Large intestine (tissue), 3 donors: Measurements from ENCODE around the gene MAT2B. TPM values are rescaled to one million over a fixed set of nuclear protein-coding genes. Genes with fewer than 3 reads are reported as not detected.

Source experiments
- DNase-seq, 2 donors: peaks; one replicate each; pipeline versions ENCODE4 v3.0.0 to v3.0.0-alpha.2; 2013
- H3K27ac ChIP-seq: one replicate; pipeline ENCODE4 v1.5.1; 2013; ENCODE audit warnings: low read length
- H3K27me3 ChIP-seq: 2 replicates; pipeline ENCODE4 v1.6.1; 2013; ENCODE audit warnings: low read length; ENCODE audit not compliant: control insufficient read depth, insufficient read depth
- H3K36me3 ChIP-seq: 2 replicates; pipeline ENCODE4 v1.6.1; 2013; ENCODE audit warnings: low read length; ENCODE audit not compliant: control insufficient read depth, insufficient read depth
- H3K4me1 ChIP-seq: one replicate; pipeline ENCODE4 v1.6.1; 2013; ENCODE audit warnings: low read length; ENCODE audit not compliant: control insufficient read depth, insufficient read depth
- H3K4me3 ChIP-seq: one replicate; pipeline ENCODE4 v1.5.1; 2013; ENCODE audit warnings: low read length
- H3K9me3 ChIP-seq: one replicate; pipeline ENCODE4 v1.6.1; 2013; ENCODE audit warnings: mild to moderate bottlenecking, low read depth, low read length, moderate library complexity; ENCODE audit not compliant: control insufficient read depth
- WGBS: methylation state at CpG from one replicate; pipeline ENCODE4 v1.1.5; 2013; ENCODE audit warnings: low lambda C conversion rate; ENCODE audit not compliant: insufficient coverage; 5-methylcytosine and 5-hydroxymethylcytosine counted together
- polyA plus RNA-seq: library from polyadenylated mRNA; unstranded; fragments of 120-200 nt; gene quantifications from one replicate; pipeline ENCODE4 v1.2.1, GENCODE V29; 2013

MAT2B gene
- polyA plus RNA-seq, 1 donor: 101 TPM

DNA sequence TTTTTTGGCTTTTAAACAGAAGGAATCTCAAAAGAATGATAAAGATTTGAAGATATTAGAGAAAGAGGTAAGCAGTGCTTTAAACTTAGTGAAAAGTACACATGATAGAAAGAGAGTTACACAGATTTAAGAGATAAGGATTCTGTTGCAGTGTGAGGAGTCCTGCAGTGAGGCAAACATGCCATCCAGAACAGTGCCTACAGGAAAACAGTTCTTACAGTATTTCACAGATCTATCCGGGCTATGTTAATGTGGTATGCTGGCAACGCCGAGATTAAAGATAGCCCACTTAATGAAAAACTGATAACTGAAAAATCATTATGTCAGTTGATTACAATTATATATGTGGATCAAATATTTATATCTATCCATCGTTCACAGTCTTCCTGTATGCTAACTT, 37.7 kb upstream of the MAT2B start:
- H3K9me3 ChIP-seq: no peaks in the 10 kb centered on the region
- no CpG with 5 or more reads among the region's 4 CpGs for WGBS
- no peaks in the 10 kb centered on the region for H3K4me1 ChIP-seq
- H3K4me3 ChIP-seq: no peak overlapping the region
- H3K27ac ChIP-seq: no peak overlapping the region
- no peak for DNase-seq
- H3K36me3 ChIP-seq: peaks cover 6% of the 10 kb centered on the region
- no peaks in the 10 kb centered on the region for H3K27me3 ChIP-seq

DNA sequence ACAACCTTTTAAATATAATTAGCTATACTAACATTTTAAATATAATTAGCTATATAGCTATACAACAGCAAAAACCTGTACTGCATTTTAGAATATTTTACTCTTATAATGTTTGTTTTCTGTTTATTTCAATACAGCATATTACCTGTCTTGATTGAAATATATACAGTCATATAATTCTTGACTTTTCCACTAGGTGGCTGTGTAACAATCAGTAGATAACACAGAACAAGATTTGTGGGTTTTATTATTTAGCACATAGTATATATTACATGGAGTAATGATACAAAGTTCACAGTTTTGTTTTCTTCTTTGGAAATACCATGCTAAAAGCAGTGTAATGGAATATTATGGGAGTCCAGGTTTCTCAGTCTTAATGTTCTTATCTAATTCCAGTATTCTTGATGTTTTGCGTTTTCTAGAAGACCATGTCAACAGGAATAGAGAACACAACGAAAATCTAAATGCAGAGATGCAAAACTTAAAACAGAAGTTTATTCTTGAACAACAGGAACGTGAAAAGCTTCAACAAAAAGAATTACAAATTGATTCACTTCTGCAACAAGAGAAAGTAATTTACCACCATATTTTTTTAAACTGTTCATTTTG, 31.7 kb upstream of the MAT2B start:
- WGBS: 100% methylated on average over 3 of the region's 3 CpGs
- no peaks in the 10 kb centered on the region for H3K4me1 ChIP-seq
- DNase-seq: peak in 1 of 2 donors; percentile 51

DNA sequence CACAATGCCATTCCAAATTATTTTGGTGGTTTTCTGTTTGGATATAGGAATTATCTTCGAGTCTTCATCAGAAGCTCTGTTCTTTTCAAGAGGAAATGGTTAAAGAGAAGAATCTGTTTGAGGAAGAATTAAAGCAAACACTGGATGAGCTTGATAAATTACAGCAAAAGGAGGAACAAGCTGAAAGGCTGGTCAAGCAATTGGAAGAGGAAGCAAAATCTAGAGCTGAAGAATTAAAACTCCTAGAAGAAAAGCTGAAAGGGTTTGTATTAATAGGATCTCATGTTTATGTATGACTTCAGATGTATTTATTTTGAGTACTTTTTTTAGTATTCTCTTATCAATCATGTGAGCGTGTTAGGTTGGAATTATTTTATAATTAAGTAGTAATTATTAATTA, 30.0 kb upstream of the MAT2B start:
- H3K4me1 ChIP-seq: no peaks in the 10 kb centered on the region
- H3K27me3 ChIP-seq: no peaks in the 10 kb centered on the region
- H3K4me3 ChIP-seq: no peak overlapping the region
- H3K27ac ChIP-seq: no peak overlapping the region
- no peak for DNase-seq
- H3K9me3 ChIP-seq: no peaks in the 10 kb centered on the region
- 67% methylated on average over 1 of the region's 2 CpGs for WGBS
- H3K36me3 ChIP-seq: peaks cover 11% of the 10 kb centered on the region

More for the DNA sequence above, 31.7 kb upstream of the MAT2B start:
- H3K36me3 ChIP-seq: peaks cover 11% of the 10 kb centered on the region
- H3K4me3 ChIP-seq: no peak overlapping the region
- no peaks in the 10 kb centered on the region for H3K9me3 ChIP-seq
- no peaks in the 10 kb centered on the region for H3K27me3 ChIP-seq
- no peak overlapping the region for H3K27ac ChIP-seq

DNA sequence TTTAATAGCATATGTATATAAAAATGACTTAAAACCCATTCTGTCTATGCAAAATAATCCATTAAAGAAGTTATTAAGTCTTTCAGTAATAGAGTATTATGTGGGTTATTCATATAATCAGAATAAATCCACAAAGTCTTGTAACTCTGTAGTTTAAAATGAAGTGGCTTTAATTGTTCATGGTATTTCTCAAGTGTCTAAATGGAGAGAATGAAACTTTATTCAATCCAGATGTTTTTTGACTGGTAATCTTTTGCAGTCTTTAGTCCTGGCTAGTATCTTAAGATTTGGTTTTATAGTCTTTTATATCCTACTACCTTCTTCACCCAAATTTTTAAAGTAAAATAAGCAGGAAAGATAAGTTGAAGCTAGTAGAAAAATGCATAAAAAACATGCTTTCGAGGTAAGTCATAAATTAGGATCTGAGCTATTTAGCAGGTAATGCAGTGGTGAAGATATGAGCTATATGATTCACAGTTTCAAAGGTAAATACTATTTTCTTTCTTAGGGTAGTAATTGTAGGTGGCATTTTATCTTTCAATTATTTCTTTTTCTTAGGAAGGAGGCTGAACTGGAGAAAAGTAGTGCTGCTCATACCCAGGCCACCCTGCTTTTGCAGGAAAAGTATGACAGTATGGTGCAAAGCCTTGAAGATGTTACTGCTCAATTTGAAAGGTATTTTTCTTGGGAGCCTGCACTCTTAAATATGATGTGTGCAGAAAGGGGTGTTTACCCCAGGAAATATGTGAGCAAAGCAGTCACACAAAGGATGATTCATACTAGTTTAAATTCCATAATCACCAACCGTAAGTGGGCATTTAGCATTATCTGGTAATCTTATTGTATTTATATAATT, 27.1 kb upstream of the MAT2B start:
- Histone ChIP-seq H3K36me3 (peaks cover 5% of the 10 kb centered on the region), H3K4me1 (no peaks in the 10 kb centered on the region), H3K27me3 (no peaks in the 10 kb centered on the region), H3K4me3 (no peak overlapping the region), H3K9me3 (no peaks in the 10 kb centered on the region), H3K27ac (no peak overlapping the region)
- 60% methylated on average over 1 of the region's 2 CpGs for WGBS
- DNase-seq: no peak

DNA sequence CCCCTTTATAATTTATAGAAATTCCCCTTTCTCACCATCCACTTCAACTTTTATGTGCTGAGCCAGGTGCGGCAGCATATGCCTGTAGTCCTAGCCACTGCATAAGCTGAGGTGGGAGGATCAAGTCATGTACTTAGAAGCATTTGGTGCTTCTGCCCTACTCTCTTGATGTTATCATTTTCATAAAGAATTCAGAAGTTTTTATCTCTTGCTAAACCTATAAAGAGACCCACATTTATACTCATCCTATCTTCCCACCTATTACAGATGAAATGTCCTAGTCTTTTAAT, 26.5 kb upstream of the MAT2B start:
- H3K4me1 ChIP-seq: no peaks in the 10 kb centered on the region
- H3K9me3 ChIP-seq: no peaks in the 10 kb centered on the region
- H3K27ac ChIP-seq: no peak overlapping the region
- peaks cover 5% of the 10 kb centered on the region for H3K36me3 ChIP-seq
- WGBS: no CpG with 5 or more reads among the region's 1 CpG
- no peaks in the 10 kb centered on the region for H3K27me3 ChIP-seq
- H3K4me3 ChIP-seq: no peak overlapping the region
- no peak for DNase-seq

DNA sequence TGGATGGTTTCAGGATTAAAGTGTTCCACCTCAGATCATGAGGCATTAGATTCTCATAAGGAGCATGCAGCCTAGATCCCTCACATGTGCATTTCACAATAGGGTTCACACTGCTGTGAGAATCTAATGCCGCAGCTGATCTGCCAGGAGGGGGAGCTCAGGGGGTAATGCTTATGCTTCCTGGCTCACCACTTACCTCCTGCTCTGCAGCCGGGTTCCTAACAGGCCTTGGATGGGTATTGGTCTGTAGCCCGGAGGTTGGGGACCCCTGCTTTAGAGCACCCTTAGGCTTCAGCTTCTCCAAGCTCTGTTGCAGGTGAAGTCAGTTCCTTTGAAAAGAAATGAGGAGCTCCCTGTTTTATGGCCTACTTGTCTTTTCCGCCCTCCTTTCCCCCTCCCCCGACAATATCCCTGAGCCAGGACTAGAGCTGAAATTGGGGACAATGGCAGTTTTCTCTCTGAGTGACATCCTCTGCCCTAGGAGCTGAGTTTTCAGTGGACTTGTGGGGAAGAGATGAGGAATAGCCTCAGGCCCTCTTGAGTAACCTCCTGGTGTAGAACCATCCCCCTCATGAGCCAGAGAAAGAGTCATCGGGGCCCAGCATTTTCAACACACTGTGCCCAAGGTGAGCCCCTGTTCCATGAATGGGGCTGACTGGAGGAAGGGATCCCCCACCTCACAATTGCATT, 16.2 kb upstream of the MAT2B start:
- WGBS: 70% methylated on average over 2 of the region's 6 CpGs
- no peaks in the 10 kb centered on the region for H3K27me3 ChIP-seq
- DNase-seq: peak in 1 of 2 donors; percentile 50
- H3K4me1 ChIP-seq: peaks cover 9% of the 10 kb centered on the region
- H3K4me3 ChIP-seq: no peak overlapping the region
- H3K36me3 ChIP-seq: no peaks in the 10 kb centered on the region
- H3K9me3 ChIP-seq: no peaks in the 10 kb centered on the region
- H3K27ac ChIP-seq: peak overlapping the region; percentile 62

DNA sequence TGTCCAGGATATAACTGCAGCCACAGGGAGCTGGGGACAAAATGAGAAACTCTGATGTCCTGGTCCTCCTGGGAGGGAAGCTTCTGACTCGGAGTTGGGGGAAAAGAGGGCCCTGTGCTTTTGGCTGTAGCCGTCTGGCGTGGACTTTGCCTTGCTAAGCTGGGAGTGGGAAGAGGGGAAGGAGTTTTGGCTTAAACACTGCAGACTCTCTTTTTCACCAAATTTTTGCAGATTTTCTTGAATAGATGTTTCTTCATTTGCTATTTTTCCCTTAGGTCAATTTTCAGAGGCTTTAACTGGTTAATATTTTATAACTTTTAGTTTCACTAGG, 15.7 kb upstream of the MAT2B start:
- Histone ChIP-seq H3K36me3 (no peaks in the 10 kb centered on the region), H3K27me3 (no peaks in the 10 kb centered on the region), H3K4me3 (no peak overlapping the region), H3K27ac (peak overlapping the region; percentile 62), H3K4me1 (peaks cover 9% of the 10 kb centered on the region), H3K9me3 (no peaks in the 10 kb centered on the region)
- WGBS: no CpG with 5 or more reads among the region's 3 CpGs
- DNase-seq: no peak

DNA sequence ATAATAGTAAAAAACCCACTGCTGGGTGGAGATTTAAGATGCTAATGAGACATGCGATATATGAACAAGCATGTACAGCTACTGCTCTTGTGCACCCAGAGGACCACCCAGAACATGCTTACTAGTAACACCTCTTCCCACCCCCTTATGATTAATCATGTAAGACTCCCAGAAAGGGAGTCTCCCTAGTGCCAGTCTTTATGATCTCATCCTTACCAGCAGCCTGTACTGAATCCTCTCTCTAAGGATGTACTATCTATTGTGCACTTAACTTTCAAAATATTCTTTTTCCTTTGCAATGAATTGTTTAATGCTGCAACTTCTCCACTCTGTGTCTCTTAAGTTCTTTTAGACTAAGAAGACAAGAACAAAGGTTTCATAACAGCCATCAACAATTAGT, 9.1 kb upstream of the MAT2B start:
- Histone ChIP-seq H3K27me3 (no peaks in the 10 kb centered on the region), H3K27ac (no peak overlapping the region), H3K9me3 (no peaks in the 10 kb centered on the region), H3K4me3 (no peak overlapping the region), H3K4me1 (no peaks in the 10 kb centered on the region), H3K36me3 (no peaks in the 10 kb centered on the region)
- no CpG with 5 or more reads among the region's 1 CpG for WGBS
- no peak for DNase-seq

DNA sequence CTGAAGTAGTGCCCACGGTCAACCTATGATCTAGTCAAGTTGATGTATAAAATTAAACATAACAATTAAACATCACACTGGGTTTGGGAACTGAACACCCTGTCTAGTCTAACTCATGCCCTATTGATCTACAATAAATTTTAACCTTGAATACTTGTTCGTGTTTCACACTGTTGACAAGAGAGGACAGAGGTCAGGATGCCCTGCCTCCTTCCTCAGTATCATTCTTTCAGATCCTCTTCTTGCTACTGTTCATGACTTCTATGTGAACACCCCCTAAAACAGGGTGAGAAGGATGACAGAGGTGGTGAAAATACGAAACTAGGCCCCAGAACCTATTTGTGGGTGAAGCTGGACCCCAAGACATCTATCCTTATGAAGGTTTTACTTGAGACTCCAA, 8.1 kb upstream of the MAT2B start:
- Histone ChIP-seq H3K27me3 (no peaks in the 10 kb centered on the region), H3K9me3 (no peaks in the 10 kb centered on the region), H3K27ac (no peak overlapping the region), H3K4me1 (no peaks in the 10 kb centered on the region), H3K4me3 (no peak overlapping the region), H3K36me3 (no peaks in the 10 kb centered on the region)
- 50% methylated on average over 2 of the region's 3 CpGs for WGBS
- no peak for DNase-seq

DNA sequence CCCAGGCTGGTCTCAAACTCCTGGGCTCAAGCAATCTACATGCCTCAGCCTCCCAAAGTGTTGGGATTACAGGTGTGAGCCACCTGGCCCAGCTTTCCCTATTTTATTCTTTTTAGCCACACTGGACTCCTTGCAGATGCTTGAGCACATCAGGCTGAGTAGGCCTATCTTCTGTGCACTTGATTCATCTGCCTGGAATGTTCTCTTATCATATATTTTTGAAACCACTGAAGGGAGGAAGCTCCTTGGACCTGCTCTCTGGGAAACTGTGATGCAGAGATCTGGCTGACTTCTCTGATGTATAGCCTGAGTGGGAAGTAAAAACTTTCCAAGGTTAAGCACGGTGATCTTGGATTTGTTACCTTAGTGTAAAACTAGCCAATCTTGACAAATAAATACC, 6.5 kb upstream of the MAT2B start:
- no peak for DNase-seq
- no peak overlapping the region for H3K4me3 ChIP-seq
- H3K27me3 ChIP-seq: no peaks in the 10 kb centered on the region
- no peaks in the 10 kb centered on the region for H3K9me3 ChIP-seq
- no peak overlapping the region for H3K27ac ChIP-seq
- peaks cover 4% of the 10 kb centered on the region for H3K4me1 ChIP-seq
- WGBS: no CpG with 5 or more reads among the region's 1 CpG
- no peaks in the 10 kb centered on the region for H3K36me3 ChIP-seq
